ENCODE data around the gene RBP2. TPM values are rescaled to one million over a fixed set of nuclear protein-coding genes. Genes with fewer than 3 reads are reported as not detected.

RBP2 gene
- total RNA-seq, 4 donors from 2014 or later, result not detected

GRCh38 chr3:139450159-139450558, 26.2 kb downstream of the RBP2 start:
- Histone ChIP-seq H3K9me3 (no peaks in the 10 kb centered on the region), H3K4me1 (no peaks in the 10 kb centered on the region), H3K27me3 (no peaks in the 10 kb centered on the region), H3K27ac (no peak overlapping the region), H3K4me3 (no peak overlapping the region), H3K36me3 (peaks cover 0 to 10% of the 10 kb centered on the region in 2 donors)
- ATAC-seq, result no peak
- TF ChIP-seq POLR2AphosphoS5 (IDR thresholded peaks at IDR 0.05) (no peak), POLR2A (IDR thresholded peaks at IDR 0.05) (no peak), EP300 (IDR thresholded peaks at IDR 0.05) (no peak)
- TF ChIP-seq, protein P1, sequence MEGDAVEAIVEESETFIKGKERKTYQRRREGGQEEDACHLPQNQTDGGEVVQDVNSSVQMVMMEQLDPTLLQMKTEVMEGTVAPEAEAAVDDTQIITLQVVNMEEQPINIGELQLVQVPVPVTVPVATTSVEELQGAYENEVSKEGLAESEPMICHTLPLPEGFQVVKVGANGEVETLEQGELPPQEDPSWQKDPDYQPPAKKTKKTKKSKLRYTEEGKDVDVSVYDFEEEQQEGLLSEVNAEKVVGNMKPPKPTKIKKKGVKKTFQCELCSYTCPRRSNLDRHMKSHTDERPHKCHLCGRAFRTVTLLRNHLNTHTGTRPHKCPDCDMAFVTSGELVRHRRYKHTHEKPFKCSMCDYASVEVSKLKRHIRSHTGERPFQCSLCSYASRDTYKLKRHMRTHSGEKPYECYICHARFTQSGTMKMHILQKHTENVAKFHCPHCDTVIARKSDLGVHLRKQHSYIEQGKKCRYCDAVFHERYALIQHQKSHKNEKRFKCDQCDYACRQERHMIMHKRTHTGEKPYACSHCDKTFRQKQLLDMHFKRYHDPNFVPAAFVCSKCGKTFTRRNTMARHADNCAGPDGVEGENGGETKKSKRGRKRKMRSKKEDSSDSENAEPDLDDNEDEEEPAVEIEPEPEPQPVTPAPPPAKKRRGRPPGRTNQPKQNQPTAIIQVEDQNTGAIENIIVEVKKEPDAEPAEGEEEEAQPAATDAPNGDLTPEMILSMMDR (IDR thresholded peaks at IDR 0.05), result no peak

DNA sequence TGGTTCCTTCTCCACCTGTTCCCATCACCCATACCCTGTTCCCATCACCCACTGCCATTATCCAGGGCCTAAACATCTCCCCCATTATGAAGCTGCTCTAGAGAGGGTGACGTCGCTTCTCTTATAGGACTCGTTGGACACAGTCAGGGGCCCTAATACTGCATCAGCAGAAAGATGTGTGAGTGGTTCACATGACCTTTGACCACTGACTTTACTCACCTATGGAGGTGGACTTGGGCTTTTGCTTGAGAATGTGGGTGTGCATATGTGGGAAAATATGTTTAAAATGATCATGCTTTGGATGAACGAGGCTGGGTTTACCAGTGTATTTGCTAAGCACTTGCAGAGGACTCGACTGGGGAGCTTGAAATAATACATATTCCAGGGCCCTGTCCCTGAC, 26.8 kb downstream of the RBP2 start:
- TF ChIP-seq POLR2AphosphoS5 (IDR thresholded peaks at IDR 0.05) (no peak), EP300 (IDR thresholded peaks at IDR 0.05) (no peak), POLR2A (IDR thresholded peaks at IDR 0.05) (no peak)
- TF ChIP-seq, protein P1 (IDR thresholded peaks at IDR 0.05), result no peak
- ATAC-seq, result no peak
- Histone ChIP-seq H3K36me3 (peaks cover 0 to 16% of the 10 kb centered on the region in 2 donors), H3K9me3 (no peaks in the 10 kb centered on the region), H3K4me3 (no peak overlapping the region), H3K4me1 (no peaks in the 10 kb centered on the region), H3K27ac (no peak overlapping the region), H3K27me3 (no peaks in the 10 kb centered on the region)
- 96% methylated on average over 3 of the region's 5 CpGs; no CpG with 5 or more reads in 1 of the 2 donors for WGBS, 2 donors (ENCODE audit: low coverage in 1 of 2)

- H3K27ac ChIP-seq, result no peak overlapping the region
- no peaks in the 10 kb centered on the region for H3K4me1 ChIP-seq
- TF ChIP-seq, protein P1 (IDR thresholded peaks at IDR 0.05), result no peak
- TF ChIP-seq POLR2A (IDR thresholded peaks at IDR 0.05) (no peak), EP300 (IDR thresholded peaks at IDR 0.05) (no peak), POLR2AphosphoS5 (IDR thresholded peaks at IDR 0.05) (no peak)
- WGBS, 2 donors (ENCODE audit: low coverage in 1 of 2), result 71 to 79% methylated on average over 2 to 3 of the region's 3 CpGs
- H3K9me3 ChIP-seq, result no peaks in the 10 kb centered on the region
- peaks cover 0 to 21% of the 10 kb centered on the region in 2 donors for H3K36me3 ChIP-seq
- no peaks in the 10 kb centered on the region for H3K27me3 ChIP-seq
- no peak for ATAC-seq
- no peak overlapping the region for H3K4me3 ChIP-seq
Observed at GRCh38 chr3:139448104-139448503, 28.2 kb downstream of the RBP2 start.

DNA sequence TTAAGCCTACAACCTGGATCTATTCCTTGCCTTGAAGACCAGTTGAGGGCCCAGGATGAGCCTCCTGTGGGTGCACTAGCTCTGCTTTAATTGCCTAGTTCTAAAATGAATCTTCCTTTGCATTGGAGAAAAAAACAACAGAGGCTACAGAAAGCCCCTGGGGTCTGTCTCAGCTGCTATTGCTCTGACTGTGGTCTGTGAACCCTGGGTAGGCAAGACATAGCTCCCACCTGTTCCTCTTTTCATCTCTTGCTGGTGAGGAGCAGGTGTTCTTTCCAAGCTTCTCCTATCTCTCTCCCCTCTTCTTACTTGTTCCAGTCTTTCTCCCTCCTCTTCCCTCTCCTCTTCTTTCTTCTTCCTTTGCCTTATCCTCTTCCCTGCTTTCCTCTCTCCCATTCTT, 28.8 kb downstream of the RBP2 start:
- no peak overlapping the region for H3K4me3 ChIP-seq
- H3K36me3 ChIP-seq, result peaks cover 0 to 21% of the 10 kb centered on the region in 2 donors
- H3K4me1 ChIP-seq, result no peaks in the 10 kb centered on the region
- no peak overlapping the region for H3K27ac ChIP-seq
- TF ChIP-seq POLR2A (IDR thresholded peaks at IDR 0.05) (no peak), EP300 (IDR thresholded peaks at IDR 0.05) (no peak), POLR2AphosphoS5 (IDR thresholded peaks at IDR 0.05) (no peak)
- TF ChIP-seq, protein P1 (IDR thresholded peaks at IDR 0.05), result no peak
- no peak for ATAC-seq
- H3K9me3 ChIP-seq, result no peaks in the 10 kb centered on the region
- no peaks in the 10 kb centered on the region for H3K27me3 ChIP-seq

DNA sequence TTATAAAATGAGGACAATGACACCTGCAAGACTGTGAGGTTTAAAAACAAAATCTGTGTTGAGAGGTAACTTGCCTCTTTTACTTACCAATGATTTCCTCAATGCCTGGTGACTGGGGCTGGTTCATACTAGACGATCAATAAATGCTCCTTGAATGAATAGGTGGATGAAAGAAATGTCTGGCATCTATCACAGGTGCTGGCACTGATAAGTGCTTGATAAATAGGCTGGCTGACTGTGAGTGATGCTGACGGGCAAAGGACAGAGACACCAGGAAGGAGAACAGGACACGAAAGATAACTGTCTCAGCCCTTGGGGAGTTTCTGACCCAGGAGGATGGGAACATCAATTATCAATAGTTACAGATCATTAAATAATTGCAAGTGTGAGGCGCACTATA, 31.9 kb downstream of the RBP2 start:
- ATAC-seq, result no peak
- Histone ChIP-seq H3K36me3 (peaks cover 0 to 20% of the 10 kb centered on the region in 2 donors), H3K27me3 (no peaks in the 10 kb centered on the region), H3K4me1 (no peaks in the 10 kb centered on the region), H3K27ac (no peak overlapping the region), H3K9me3 (no peaks in the 10 kb centered on the region), H3K4me3 (no peak overlapping the region)
- TF ChIP-seq POLR2A (IDR thresholded peaks at IDR 0.05) (no peak), EP300 (IDR thresholded peaks at IDR 0.05) (no peak), POLR2AphosphoS5 (IDR thresholded peaks at IDR 0.05) (no peak)
- TF ChIP-seq, protein P1 (IDR thresholded peaks at IDR 0.05), result no peak
- 93 to 100% methylated on average over 1 to 4 of the region's 4 CpGs for WGBS, 2 donors (ENCODE audit: low coverage in 1 of 2)
